SK-MEL-5 (cell line): Measurements from ENCODE around the gene CD28. TPM values are rescaled to one million over a fixed set of nuclear protein-coding genes. Genes with fewer than 3 reads are reported as not detected.

Experiments used
- DNase-seq: peaks from one replicate; pipeline ENCODE4 v3.0.0-alpha.2; 2016; ENCODE audit warnings: low read depth, low spot score
- in situ Hi-C: cut with HindIII; loops from 2 replicates; pipeline ENCODE4 v1.10.0; 2016; ENCODE audit warnings: low sequenced_read_pairs, high pct_unique_total_duplicates, low pct_unique_long_range_greater_than_20kb
- total RNA-seq: library from RNA; depleted of rRNA; stranded (reverse); fragments of >200 nt; shearing (Covaris generic); gene quantifications from 2 replicates; pipeline ENCODE4 v1.2.3, GENCODE V29; 2014

The CD28 gene
- total RNA-seq, 1 experiment from 2014 or later = not detected

- in situ Hi-C loops = no loop called here
- DNase-seq = no peak
These were observed 1.1 kb downstream of the CD28 start for GRCh38 chr2:203707530-203707929.

GRCh38 chr2:203708846-203709396, 2.5 kb downstream of the CD28 start:
- no peak for DNase-seq

DNA sequence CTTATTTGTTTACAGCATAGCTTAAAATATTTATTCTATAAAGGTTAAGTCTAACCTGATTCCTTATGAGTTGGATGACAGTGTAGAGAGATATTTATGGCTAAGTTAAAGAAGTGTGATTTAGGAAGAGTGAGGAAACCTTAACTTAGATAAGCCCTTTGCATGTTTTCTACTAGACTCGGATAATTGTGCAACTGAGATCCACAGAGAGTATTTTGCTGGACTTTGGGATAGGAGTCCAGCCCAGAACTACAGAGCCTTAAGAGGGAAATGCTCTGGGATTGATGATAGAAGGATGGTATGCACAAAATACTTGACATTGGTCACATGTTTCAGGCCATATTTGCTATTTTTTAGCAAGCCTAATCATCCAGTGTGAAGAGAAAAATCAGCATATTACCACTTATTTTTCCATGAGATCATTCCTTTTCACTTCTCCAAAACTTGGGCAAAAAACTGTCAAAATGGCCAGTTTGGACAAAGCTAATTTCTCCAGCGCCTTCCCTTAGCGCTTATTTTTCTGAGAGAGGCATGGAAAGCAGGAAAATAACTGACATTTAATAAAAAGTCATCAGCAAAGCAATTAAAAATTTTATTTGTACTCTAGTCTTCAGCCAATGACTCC, 3.1 kb downstream of the CD28 start:
- no peak for DNase-seq
- in situ Hi-C loops = no loop called here

More at GRCh38 chr2:203708846-203709396, 2.5 kb downstream of the CD28 start:
- in situ Hi-C loops = no loop called here

GRCh38 chr2:203710226-203710625, 3.8 kb downstream of the CD28 start:
- no peak for DNase-seq
- in situ Hi-C loops = no loop called here

GRCh38 chr2:203710952-203711351, 4.5 kb downstream of the CD28 start:
- in situ Hi-C loops = no loop called here
- no peak for DNase-seq

GRCh38 chr2:203711399-203711798, 5.0 kb downstream of the CD28 start:
- no peak for DNase-seq
- in situ Hi-C loops = no loop called here

DNA sequence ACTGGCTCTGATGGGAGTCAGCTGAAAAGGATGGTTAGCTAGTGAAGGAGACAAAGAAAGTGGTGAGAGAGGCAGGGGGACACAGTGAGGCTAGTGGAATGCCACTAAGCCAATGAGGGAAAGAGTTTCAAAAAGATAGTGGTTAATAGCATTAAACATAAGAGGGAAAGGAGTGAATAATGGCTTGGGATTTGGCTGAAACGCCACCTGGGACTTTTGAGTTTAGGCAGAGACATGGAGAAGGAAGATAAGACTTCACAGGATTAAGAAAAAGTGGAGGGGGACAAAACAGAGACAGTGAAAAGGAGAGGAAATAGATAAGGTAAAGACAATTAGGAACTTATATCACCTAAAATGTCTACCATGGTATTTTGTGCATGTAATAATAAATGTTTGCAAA, 6.9 kb downstream of the CD28 start:
- in situ Hi-C loops = no loop called here
- DNase-seq = no peak

- no peak for DNase-seq
- in situ Hi-C loops = no loop called here
These were observed 7.7 kb downstream of the CD28 start for GRCh38 chr2:203714112-203714511.

GRCh38 chr2:203715744-203716143, 9.3 kb downstream of the CD28 start:
- DNase-seq = no peak
- in situ Hi-C loops = no loop called here

DNA sequence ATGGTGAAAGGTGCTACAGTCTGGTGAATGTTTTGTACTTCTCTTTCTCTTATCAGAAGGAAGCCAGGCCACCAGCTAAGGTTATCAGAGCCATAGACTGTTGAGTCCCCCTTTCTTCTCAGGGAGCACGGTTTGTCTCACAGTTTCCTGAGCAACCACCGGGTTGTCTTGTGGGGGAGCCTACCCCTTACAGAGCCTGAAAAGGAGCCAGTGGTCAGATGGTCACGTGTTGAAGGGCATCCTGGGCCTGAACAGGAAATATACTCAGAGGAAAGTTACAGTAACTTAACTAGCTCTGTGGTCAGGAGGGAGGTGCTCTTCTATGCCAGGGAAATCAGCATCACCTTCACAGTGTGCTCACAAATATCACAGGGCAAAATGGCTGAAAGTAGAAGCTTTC, 11.6 kb downstream of the CD28 start:
- no peak for DNase-seq
- in situ Hi-C loops = no loop called here

- in situ Hi-C loops = no loop called here
- DNase-seq = no peak
These were observed 13.3 kb downstream of the CD28 start for GRCh38 chr2:203719456-203720410.

- in situ Hi-C loops = no loop called here
- no peak for DNase-seq
These were observed 14.7 kb downstream of the CD28 start for GRCh38 chr2:203720915-203721672.

- in situ Hi-C loops = no loop called here
- DNase-seq = no peak
These were observed 15.4 kb downstream of the CD28 start for GRCh38 chr2:203721781-203722300.

GRCh38 chr2:203722411-203722810, 16.0 kb downstream of the CD28 start:
- in situ Hi-C loops = no loop called here
- no peak for DNase-seq

GRCh38 chr2:203728321-203728720, 21.9 kb downstream of the CD28 start:
- in situ Hi-C loops = no loop called here
- no peak for DNase-seq

DNA sequence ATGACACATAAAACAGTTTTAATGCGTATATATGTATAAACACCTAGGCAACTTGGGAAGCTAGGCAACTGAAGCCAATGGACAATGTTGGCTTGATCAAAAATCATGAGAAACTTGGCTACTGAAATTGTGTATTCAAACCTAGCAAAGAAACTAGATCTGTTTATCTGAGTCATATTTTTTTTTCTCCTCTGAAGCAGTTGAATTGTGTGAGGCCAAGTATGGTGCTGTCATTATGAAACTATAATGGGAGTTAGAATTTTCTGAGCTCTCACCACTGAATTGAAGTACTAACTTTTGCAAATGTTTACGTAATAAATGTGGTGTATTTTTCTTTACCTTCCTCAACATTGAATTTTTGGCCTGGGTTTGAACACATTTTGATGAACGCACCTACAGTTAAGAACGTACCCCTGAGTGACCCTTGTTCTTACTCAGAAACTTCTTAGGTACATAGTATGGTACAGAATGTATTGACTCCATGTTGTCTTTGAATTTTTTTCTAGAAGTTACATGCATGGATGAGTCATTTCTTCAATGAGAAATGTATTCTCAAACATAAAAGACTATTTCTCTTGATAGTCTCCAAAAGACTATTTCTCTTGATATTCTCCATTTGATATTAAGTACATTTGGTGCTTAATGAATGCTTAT, 23.8 kb downstream of the CD28 start:
- DNase-seq = no peak
- in situ Hi-C loops = no loop called here

DNA sequence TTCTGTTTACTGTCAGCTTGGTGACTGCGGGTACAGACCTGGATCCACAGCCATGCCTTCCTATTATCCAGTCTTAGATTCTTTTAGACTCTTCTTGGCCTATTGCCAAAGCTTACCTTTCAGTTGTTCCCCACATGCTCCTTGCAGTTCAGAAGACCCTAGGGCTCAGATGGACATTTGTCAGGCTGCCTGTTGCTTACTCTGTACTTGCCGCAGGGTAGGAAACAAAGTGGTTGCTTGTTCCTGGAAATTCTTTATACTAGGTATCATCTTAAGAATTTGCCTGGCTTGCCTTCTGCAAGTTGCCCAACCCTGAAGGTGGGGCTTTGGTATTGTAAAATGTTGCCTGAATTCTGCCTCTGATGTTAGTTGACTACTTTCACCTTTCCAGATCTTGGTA, 24.4 kb downstream of the CD28 start:
- DNase-seq = no peak
- in situ Hi-C loops = no loop called here
